ENCODE measurements around the gene MLF1. TPM values are rescaled to one million over a fixed set of nuclear protein-coding genes. Genes with fewer than 3 reads are reported as not detected.
"Not testable (repeated sequence)": the region's sequence is repeated elsewhere in the genome, so short reads cannot be mapped to it uniquely, and the experiment has no call there.

Gene MLF1
- total and polyA plus RNA-seq, 2 donors = 2.5 to 5.0 TPM

DNA sequence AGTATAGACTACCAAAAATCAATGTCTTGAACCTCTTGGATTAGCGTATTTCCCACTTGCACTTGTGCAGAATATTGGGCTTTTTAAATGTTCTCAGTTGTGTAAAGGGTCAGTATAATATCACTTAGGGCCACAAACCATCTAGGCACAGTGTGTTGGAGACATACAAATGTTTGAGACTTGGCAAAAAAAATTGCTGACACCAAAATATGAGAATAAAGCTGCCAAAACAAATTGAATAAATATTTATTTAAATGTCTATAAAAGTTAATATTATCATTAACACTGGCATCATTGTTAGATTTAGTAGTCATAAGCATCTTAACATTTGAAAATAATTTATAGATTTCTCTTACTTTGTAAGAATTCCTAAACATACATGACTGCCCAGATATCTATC lies 30.9 kb upstream of the MLF1 start:
- 97% methylated on average over 1 of the region's 1 CpG for WGBS

DNA sequence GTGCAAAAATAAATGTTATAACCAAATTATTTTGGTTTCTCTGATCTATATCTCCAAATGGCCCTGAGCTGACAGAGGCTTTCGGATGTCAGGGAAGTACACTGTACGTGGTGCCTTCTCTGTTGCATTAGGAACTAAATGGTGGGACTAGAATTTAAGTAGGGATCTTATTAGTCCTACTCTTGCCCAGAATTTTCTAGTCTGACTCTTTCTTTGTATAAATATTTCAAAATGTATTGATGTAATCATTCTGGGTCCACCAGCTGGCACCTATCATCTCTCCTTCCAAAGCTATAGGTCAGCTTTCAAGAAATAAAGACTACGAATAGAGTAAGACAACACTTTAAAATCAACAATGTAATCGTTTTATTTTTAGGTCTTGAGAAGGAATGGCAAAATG lies 22.3 kb upstream of the MLF1 start:
- DNase-seq (ENCODE audit: low read depth in 6 of 9, low spot score in 9 of 9) = no peak
- no peaks in the 10 kb centered on the region for H3K4me1 ChIP-seq (ENCODE audit: control insufficient read depth in 2 of 2, insufficient read depth in 2 of 2, low read length in 2 of 2)
- 95% methylated on average over 4 of the region's 4 CpGs for WGBS
- H3K9me3 ChIP-seq (ENCODE audit: control insufficient read depth in 2 of 2, insufficient read depth in 1 of 2, low read length in 1 of 2) = no peaks in the 10 kb centered on the region
- H3K36me3 ChIP-seq (ENCODE audit: control insufficient read depth in 2 of 2, insufficient read depth in 2 of 2, low read length in 1 of 2) = no peaks in the 10 kb centered on the region
- H3K27ac ChIP-seq (ENCODE audit: low read depth in 1 of 2, low read length in 1 of 2) = no peak overlapping the region
- no peak overlapping the region for H3K4me3 ChIP-seq (ENCODE audit: low read length in 2 of 2)
- no peaks in the 10 kb centered on the region for H3K27me3 ChIP-seq (ENCODE audit: control insufficient read depth in 2 of 2, insufficient read depth in 1 of 2, low read length in 1 of 2)

More for the DNA sequence above, 30.9 kb upstream of the MLF1 start:
- Histone ChIP-seq H3K4me1 (ENCODE audit: control insufficient read depth in 2 of 2, insufficient read depth in 2 of 2, low read length in 2 of 2) (no peaks in the 10 kb centered on the region), H3K9me3 (ENCODE audit: control insufficient read depth in 2 of 2, insufficient read depth in 1 of 2, low read length in 1 of 2) (no peaks in the 10 kb centered on the region), H3K27ac (ENCODE audit: low read depth in 1 of 2, low read length in 1 of 2) (no peak overlapping the region), H3K4me3 (ENCODE audit: low read length in 2 of 2) (no peak overlapping the region), H3K27me3 (ENCODE audit: control insufficient read depth in 2 of 2, insufficient read depth in 1 of 2, low read length in 1 of 2) (no peaks in the 10 kb centered on the region), H3K36me3 (ENCODE audit: control insufficient read depth in 2 of 2, insufficient read depth in 2 of 2, low read length in 1 of 2) (no peaks in the 10 kb centered on the region)
- no peak for DNase-seq (ENCODE audit: low read depth in 6 of 9, low spot score in 9 of 9)

DNA sequence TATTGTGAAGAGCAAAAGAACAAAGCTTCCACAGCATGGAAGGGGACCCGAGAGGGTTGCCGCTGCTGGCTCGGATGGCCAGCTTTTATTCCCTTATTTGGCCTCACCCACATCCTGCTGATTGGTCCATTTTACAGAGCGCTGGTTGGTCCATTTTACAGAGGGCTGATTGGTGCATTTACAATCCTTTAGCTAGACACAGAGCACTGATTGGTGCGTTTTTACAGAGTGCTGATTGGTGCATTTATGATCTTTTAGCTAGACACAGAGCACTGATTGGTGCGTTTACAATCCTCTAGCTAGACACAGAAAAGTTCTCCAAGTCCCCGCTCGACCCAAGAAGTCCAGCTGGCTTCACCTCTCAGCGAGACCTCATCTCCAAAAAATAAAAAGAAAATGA lies 21.1 kb upstream of the MLF1 start:
- not testable (repeated sequence) for H3K4me3 ChIP-seq (ENCODE audit: low read length in 2 of 2); H3K36me3 ChIP-seq (ENCODE audit: control insufficient read depth in 2 of 2, insufficient read depth in 2 of 2, low read length in 1 of 2); H3K27ac ChIP-seq (ENCODE audit: low read depth in 1 of 2, low read length in 1 of 2); DNase-seq (ENCODE audit: low read depth in 6 of 9, low spot score in 9 of 9); H3K9me3 ChIP-seq (ENCODE audit: control insufficient read depth in 2 of 2, insufficient read depth in 1 of 2, low read length in 1 of 2); H3K4me1 ChIP-seq (ENCODE audit: control insufficient read depth in 2 of 2, insufficient read depth in 2 of 2, low read length in 2 of 2); H3K27me3 ChIP-seq (ENCODE audit: control insufficient read depth in 2 of 2, insufficient read depth in 1 of 2, low read length in 1 of 2)
- 98% methylated on average over 9 of the region's 9 CpGs for WGBS

DNA sequence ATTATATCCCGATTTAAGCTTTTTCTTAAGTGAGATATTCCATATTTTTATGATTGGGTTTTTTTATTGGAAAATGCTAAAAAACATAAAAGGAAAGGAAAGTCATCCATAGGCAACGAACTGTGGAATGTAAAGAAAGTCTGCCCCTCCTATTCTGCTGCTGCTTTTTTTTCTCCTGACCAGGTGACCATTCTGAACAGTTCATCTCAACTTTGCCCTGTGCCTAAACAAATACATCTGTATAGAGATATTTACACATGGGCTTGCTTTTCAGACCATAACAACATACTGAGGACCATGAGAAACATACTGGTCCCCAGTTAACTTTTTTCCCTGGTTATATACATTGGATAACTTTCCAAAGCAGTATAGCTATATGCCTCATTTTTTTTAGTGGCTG lies 18.9 kb upstream of the MLF1 start:
- Histone ChIP-seq H3K4me3 (ENCODE audit: low read length in 2 of 2) (no peak overlapping the region), H3K27ac (ENCODE audit: low read depth in 1 of 2, low read length in 1 of 2) (no peak overlapping the region), H3K4me1 (ENCODE audit: control insufficient read depth in 2 of 2, insufficient read depth in 2 of 2, low read length in 2 of 2) (no peaks in the 10 kb centered on the region), H3K36me3 (ENCODE audit: control insufficient read depth in 2 of 2, insufficient read depth in 2 of 2, low read length in 1 of 2) (no peaks in the 10 kb centered on the region), H3K9me3 (ENCODE audit: control insufficient read depth in 2 of 2, insufficient read depth in 1 of 2, low read length in 1 of 2) (no peaks in the 10 kb centered on the region), H3K27me3 (ENCODE audit: control insufficient read depth in 2 of 2, insufficient read depth in 1 of 2, low read length in 1 of 2) (no peaks in the 10 kb centered on the region)
- WGBS = 96% methylated on average over 2 of the region's 2 CpGs
- no peak for DNase-seq (ENCODE audit: low read depth in 6 of 9, low spot score in 9 of 9)

DNA sequence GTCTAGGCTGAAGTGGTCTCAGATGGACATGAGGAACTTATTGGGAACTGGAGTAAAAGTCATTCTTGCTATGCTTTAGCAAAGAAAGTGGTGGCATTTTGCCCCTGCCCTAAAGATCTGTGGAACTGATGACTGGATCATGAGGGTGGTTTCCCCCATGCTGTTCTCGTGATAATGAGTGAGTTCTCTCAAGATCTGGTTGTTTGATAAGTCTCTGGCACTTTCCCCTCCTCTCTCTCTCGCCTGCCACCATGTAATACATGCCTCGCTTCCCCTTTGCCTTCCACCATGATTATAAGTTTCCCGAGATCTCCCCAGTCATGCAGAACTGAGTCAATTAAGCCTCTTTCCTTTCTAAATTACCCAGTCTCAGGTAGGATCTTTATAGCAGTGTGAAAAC lies 11.5 kb upstream of the MLF1 start:
- no peak for DNase-seq (ENCODE audit: low read depth in 6 of 9, low spot score in 9 of 9)
- Histone ChIP-seq H3K27me3 (ENCODE audit: control insufficient read depth in 2 of 2, insufficient read depth in 1 of 2, low read length in 1 of 2) (no peaks in the 10 kb centered on the region), H3K36me3 (ENCODE audit: control insufficient read depth in 2 of 2, insufficient read depth in 2 of 2, low read length in 1 of 2) (no peaks in the 10 kb centered on the region), H3K4me3 (ENCODE audit: low read length in 2 of 2) (no peak overlapping the region), H3K27ac (ENCODE audit: low read depth in 1 of 2, low read length in 1 of 2) (no peak overlapping the region), H3K9me3 (ENCODE audit: control insufficient read depth in 2 of 2, insufficient read depth in 1 of 2, low read length in 1 of 2) (no peaks in the 10 kb centered on the region), H3K4me1 (ENCODE audit: control insufficient read depth in 2 of 2, insufficient read depth in 2 of 2, low read length in 2 of 2) (no peaks in the 10 kb centered on the region)
- 89% methylated on average over 4 of the region's 4 CpGs for WGBS

DNA sequence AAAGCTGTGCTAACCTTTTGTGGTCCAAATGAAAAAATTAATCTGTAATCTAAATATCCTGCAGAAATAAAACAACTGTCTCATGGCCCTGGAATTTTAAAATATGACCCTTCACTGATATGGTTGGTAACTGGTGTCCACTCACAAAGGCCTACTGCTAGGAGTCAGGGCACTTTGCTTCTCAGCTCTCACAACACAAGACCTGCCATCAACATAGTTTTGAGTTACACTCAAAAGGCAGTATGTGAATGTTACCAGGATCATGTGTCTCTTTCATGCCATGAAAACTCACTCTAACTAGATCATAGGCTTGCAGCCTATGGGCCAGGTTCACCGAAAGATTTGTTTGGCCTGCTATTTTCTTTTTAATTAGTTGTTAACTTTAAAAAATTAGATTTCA lies 10.0 kb upstream of the MLF1 start:
- Histone ChIP-seq H3K4me3 (ENCODE audit: low read length in 2 of 2) (no peak overlapping the region), H3K27me3 (ENCODE audit: control insufficient read depth in 2 of 2, insufficient read depth in 1 of 2, low read length in 1 of 2) (no peaks in the 10 kb centered on the region), H3K36me3 (ENCODE audit: control insufficient read depth in 2 of 2, insufficient read depth in 2 of 2, low read length in 1 of 2) (no peaks in the 10 kb centered on the region), H3K4me1 (ENCODE audit: control insufficient read depth in 2 of 2, insufficient read depth in 2 of 2, low read length in 2 of 2) (no peaks in the 10 kb centered on the region), H3K9me3 (ENCODE audit: control insufficient read depth in 2 of 2, insufficient read depth in 1 of 2, low read length in 1 of 2) (no peaks in the 10 kb centered on the region), H3K27ac (ENCODE audit: low read depth in 1 of 2, low read length in 1 of 2) (no peak overlapping the region)
- WGBS = 96% methylated on average over 1 of the region's 1 CpG
- no peak for DNase-seq (ENCODE audit: low read depth in 6 of 9, low spot score in 9 of 9)

DNA sequence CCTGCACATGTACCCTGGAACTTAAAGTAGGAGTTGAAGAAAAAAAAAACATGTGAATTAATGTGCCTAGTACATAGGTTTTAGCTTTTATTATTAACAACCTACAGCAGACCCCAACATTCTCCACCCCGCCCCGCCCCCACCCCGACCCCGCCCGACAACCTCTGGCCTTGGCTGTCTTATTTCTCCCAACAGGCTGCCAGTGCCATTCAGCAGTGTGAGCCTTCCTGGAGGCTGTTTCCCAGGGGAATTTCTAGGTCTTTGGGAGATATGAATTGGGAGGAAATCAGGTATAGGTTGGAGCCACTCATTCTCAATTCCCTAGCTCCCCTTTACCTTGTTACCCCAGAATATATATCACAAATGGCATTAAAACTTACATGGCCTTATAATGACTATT lies 8.3 kb upstream of the MLF1 start:
- DNase-seq (ENCODE audit: low read depth in 6 of 9, low spot score in 9 of 9) = no peak
- WGBS = 95% methylated on average over 5 of the region's 5 CpGs
- H3K4me3 ChIP-seq (ENCODE audit: low read length in 2 of 2) = no peak overlapping the region

DNA sequence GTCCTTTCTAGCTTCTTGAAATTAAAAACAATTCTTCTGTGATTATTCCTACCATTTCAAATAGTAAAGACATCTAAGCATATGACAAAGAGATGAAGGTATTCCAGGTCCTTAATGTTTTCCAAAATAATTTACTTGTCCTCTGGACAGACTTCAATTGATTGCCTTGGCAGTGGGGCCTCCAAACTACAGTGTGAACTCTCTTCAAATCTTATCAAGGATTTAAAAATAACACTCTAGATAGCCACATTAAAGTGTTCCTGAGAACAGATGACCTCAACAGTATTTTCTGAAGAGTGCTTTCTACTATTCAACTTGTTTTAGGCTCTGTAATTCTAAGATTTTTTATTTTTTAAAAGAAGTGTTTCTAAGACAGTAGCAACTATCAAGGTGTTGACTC lies 7.9 kb upstream of the MLF1 start:
- H3K27me3 ChIP-seq (ENCODE audit: control insufficient read depth in 2 of 2, insufficient read depth in 1 of 2, low read length in 1 of 2) = no peaks in the 10 kb centered on the region
- no peak overlapping the region for H3K4me3 ChIP-seq (ENCODE audit: low read length in 2 of 2)
- no peak for DNase-seq (ENCODE audit: low read depth in 6 of 9, low spot score in 9 of 9)
- H3K27ac ChIP-seq (ENCODE audit: low read depth in 1 of 2, low read length in 1 of 2) = no peak overlapping the region
- H3K4me1 ChIP-seq (ENCODE audit: control insufficient read depth in 2 of 2, insufficient read depth in 2 of 2, low read length in 2 of 2) = no peaks in the 10 kb centered on the region
- H3K9me3 ChIP-seq (ENCODE audit: control insufficient read depth in 2 of 2, insufficient read depth in 1 of 2, low read length in 1 of 2) = no peaks in the 10 kb centered on the region
- no peaks in the 10 kb centered on the region for H3K36me3 ChIP-seq (ENCODE audit: control insufficient read depth in 2 of 2, insufficient read depth in 2 of 2, low read length in 1 of 2)

More for the DNA sequence above, 8.3 kb upstream of the MLF1 start:
- no peak overlapping the region for H3K27ac ChIP-seq (ENCODE audit: low read depth in 1 of 2, low read length in 1 of 2)
- no peaks in the 10 kb centered on the region for H3K4me1 ChIP-seq (ENCODE audit: control insufficient read depth in 2 of 2, insufficient read depth in 2 of 2, low read length in 2 of 2)
- H3K36me3 ChIP-seq (ENCODE audit: control insufficient read depth in 2 of 2, insufficient read depth in 2 of 2, low read length in 1 of 2) = no peaks in the 10 kb centered on the region
- no peaks in the 10 kb centered on the region for H3K9me3 ChIP-seq (ENCODE audit: control insufficient read depth in 2 of 2, insufficient read depth in 1 of 2, low read length in 1 of 2)
- no peaks in the 10 kb centered on the region for H3K27me3 ChIP-seq (ENCODE audit: control insufficient read depth in 2 of 2, insufficient read depth in 1 of 2, low read length in 1 of 2)

DNA sequence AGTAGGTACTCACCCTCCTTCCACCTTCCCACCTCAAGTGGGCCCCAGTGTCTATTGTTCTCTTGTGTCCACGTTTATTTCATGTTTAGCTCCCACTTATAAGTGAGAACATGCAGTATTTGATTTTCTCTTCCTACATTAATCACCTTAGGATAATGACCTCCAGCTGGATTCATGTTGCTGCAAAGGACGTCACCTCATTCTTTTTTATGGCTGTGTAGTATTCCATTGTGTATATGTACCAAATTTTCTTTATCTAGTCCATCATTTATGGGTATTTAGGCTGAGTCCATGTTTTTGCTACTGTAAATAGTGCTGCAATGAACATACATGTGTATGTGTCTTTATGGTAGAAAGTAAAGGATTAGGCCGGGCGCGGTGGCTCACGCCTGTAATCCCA lies 5.9 kb upstream of the MLF1 start:
- peaks cover 0 to 7% of the 10 kb centered on the region in 2 donors for H3K27me3 ChIP-seq (ENCODE audit: control insufficient read depth in 2 of 2, insufficient read depth in 1 of 2, low read length in 1 of 2)
- H3K4me3 ChIP-seq (ENCODE audit: low read length in 2 of 2) = no peak overlapping the region
- no peak for DNase-seq (ENCODE audit: low read depth in 6 of 9, low spot score in 9 of 9)
- no peaks in the 10 kb centered on the region for H3K9me3 ChIP-seq (ENCODE audit: control insufficient read depth in 2 of 2, insufficient read depth in 1 of 2, low read length in 1 of 2)
- no peaks in the 10 kb centered on the region for H3K4me1 ChIP-seq (ENCODE audit: control insufficient read depth in 2 of 2, insufficient read depth in 2 of 2, low read length in 2 of 2)
- no peak overlapping the region for H3K27ac ChIP-seq (ENCODE audit: low read depth in 1 of 2, low read length in 1 of 2)
- H3K36me3 ChIP-seq (ENCODE audit: control insufficient read depth in 2 of 2, insufficient read depth in 2 of 2, low read length in 1 of 2) = no peaks in the 10 kb centered on the region
- WGBS = 95% methylated on average over 6 of the region's 6 CpGs

DNA sequence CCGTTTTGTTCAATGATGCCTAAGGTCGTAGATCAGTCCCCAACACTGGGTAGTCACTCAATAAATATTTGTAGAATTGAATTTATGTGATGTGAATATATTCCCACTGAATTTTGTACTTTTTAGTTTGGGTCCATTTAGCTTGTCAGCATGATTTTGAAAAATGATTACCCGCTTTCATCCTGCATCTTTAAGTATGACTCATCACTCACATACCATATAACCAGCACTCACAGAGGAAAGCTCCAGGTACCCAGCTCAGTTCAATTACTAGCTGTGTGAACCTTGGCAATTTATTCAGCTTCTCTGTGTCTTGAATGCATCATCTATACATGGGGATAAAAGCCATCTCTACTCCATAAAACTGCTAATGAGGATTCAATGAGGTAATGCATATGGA lies 2.2 kb upstream of the MLF1 start:
- peaks cover 2 to 12% of the 10 kb centered on the region in 2 donors for H3K4me1 ChIP-seq (ENCODE audit: control insufficient read depth in 2 of 2, insufficient read depth in 2 of 2, low read length in 2 of 2)
- H3K27me3 ChIP-seq (ENCODE audit: control insufficient read depth in 2 of 2, insufficient read depth in 1 of 2, low read length in 1 of 2) = peaks cover 0 to 29% of the 10 kb centered on the region in 2 donors
- no peak for DNase-seq (ENCODE audit: low read depth in 6 of 9, low spot score in 9 of 9)
- H3K4me3 ChIP-seq (ENCODE audit: low read length in 2 of 2) = no peak overlapping the region
- H3K27ac ChIP-seq (ENCODE audit: low read depth in 1 of 2, low read length in 1 of 2) = no peak overlapping the region
- no peaks in the 10 kb centered on the region for H3K36me3 ChIP-seq (ENCODE audit: control insufficient read depth in 2 of 2, insufficient read depth in 2 of 2, low read length in 1 of 2)
- 96% methylated on average over 3 of the region's 3 CpGs for WGBS
- peaks cover 0 to 4% of the 10 kb centered on the region in 2 donors for H3K9me3 ChIP-seq (ENCODE audit: control insufficient read depth in 2 of 2, insufficient read depth in 1 of 2, low read length in 1 of 2)

Measured in thymus (tissue), 11 donors.